Measurements from ENCODE around the gene TP53. TPM values are rescaled to one million over a fixed set of nuclear protein-coding genes. Genes with fewer than 3 reads are reported as not detected.

TP53 gene
- total and polyA plus RNA-seq, 8 donors: 50.9 to 90.4 (median 80.6) TPM

DNA sequence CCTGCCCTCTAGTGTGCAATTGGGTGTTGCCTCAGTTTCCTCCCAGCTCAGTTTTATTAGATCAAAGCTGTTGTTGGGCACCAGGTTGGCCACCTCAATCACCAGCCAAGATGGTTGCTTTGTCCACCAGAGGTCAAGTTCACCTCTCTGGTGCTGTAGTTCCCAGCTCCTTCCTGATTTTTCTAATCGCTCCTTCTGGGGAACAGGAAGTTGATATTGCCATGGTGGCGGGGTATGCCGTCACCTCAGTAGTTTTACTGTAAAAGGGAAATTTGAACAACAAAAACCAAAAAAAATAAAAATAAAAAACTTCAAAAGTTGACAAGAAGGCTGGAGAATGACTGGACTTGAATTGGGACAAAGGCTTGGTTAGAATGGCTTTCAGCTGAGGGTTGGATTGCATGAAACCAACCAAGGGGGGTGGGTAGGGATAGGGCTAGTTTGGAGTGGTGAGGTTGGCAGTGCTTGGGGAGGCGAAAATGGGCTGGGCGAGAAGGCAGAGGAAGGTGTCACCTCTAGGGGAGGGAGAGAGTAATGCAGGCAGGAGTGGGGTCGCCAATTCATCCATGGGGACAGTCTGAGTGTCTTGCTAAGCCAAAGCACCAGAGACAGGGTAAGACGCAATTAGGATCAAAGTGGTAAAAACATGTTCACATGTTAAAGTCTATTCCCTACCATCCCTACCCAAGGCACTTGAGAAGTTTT, 23.9 kb upstream of the TP53 start:
- Histone ChIP-seq H3K36me3 (no peaks in the 10 kb centered on the region), H3K27me3 (peaks cover 7 to 88% of the 10 kb centered on the region in 2 donors), H3K27ac (no peak overlapping the region), H3K4me1 (peaks cover 0 to 5% of the 10 kb centered on the region in 2 donors), H3K4me3 (no peak overlapping the region), H3K9me3 (no peaks in the 10 kb centered on the region)
- no peak for DNase-seq
- intact Hi-C loops (cut with DNase I): no loop called here
- ATAC-seq: no peak
- TF ChIP-seq, protein P1, sequence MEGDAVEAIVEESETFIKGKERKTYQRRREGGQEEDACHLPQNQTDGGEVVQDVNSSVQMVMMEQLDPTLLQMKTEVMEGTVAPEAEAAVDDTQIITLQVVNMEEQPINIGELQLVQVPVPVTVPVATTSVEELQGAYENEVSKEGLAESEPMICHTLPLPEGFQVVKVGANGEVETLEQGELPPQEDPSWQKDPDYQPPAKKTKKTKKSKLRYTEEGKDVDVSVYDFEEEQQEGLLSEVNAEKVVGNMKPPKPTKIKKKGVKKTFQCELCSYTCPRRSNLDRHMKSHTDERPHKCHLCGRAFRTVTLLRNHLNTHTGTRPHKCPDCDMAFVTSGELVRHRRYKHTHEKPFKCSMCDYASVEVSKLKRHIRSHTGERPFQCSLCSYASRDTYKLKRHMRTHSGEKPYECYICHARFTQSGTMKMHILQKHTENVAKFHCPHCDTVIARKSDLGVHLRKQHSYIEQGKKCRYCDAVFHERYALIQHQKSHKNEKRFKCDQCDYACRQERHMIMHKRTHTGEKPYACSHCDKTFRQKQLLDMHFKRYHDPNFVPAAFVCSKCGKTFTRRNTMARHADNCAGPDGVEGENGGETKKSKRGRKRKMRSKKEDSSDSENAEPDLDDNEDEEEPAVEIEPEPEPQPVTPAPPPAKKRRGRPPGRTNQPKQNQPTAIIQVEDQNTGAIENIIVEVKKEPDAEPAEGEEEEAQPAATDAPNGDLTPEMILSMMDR (IDR thresholded peaks at IDR 0.05): no peak

DNA sequence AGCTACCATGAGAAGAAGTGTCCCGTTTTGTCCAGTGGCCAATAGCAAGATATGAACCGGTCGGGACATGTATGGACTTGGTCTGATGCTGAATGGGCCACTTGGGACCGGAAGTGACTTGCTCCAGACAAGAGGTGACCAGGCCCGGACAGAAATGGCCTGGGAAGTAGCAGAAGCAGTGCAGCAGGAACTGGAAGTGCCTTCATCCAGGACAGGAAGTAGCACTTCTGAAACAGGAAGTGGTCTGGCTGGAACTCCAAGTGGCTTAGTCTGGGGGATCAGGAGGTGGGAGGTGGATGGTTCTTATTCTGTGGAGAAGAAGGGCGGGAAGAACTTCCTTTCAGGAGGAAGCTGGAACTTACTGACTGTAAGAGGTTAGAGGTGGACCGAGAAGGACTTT, 23.0 kb upstream of the TP53 start:
- TF ChIP-seq, protein P1 (IDR thresholded peaks at IDR 0.05): no peak
- H3K4me1 ChIP-seq: peaks cover 0 to 6% of the 10 kb centered on the region in 2 donors
- no peak overlapping the region for H3K4me3 ChIP-seq
- intact Hi-C loops (cut with DNase I): no loop called here
- peaks cover 16 to 88% of the 10 kb centered on the region in 2 donors for H3K27me3 ChIP-seq
- no peaks in the 10 kb centered on the region for H3K9me3 ChIP-seq
- no peaks in the 10 kb centered on the region for H3K36me3 ChIP-seq
- ATAC-seq (no peak), DNase-seq (no peak)
- no peak overlapping the region for H3K27ac ChIP-seq

DNA sequence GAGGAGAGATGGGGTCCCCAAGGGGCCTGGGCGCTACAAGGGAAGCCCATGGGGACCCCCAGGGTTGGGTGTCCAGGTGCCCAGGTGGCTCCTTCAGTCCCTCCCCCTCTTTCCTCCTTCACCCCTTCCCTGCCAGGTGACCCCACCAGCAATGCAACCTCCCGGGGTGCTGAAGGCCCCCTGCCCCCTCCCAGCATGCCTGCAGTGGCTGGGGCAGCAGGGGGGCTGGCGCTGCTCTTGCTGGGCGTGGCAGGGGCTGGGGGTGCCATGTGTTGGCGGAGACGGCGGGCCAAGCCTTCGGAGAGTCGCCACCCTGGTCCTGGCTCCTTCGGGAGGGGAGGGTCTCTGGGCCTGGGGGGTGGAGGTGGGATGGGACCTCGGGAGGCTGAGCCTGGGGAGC, 21.7 kb upstream of the TP53 start:
- no peak for DNase-seq
- Histone ChIP-seq H3K4me1 (peaks cover 5 to 18% of the 10 kb centered on the region in 2 donors), H3K27ac (no peak overlapping the region), H3K27me3 (peaks cover 19 to 88% of the 10 kb centered on the region in 2 donors), H3K9me3 (no peaks in the 10 kb centered on the region), H3K4me3 (no peak overlapping the region), H3K36me3 (no peaks in the 10 kb centered on the region)
- no peak for ATAC-seq
- intact Hi-C loops (cut with DNase I): no loop called here
- TF ChIP-seq, protein P1 (IDR thresholded peaks at IDR 0.05): no peak

DNA sequence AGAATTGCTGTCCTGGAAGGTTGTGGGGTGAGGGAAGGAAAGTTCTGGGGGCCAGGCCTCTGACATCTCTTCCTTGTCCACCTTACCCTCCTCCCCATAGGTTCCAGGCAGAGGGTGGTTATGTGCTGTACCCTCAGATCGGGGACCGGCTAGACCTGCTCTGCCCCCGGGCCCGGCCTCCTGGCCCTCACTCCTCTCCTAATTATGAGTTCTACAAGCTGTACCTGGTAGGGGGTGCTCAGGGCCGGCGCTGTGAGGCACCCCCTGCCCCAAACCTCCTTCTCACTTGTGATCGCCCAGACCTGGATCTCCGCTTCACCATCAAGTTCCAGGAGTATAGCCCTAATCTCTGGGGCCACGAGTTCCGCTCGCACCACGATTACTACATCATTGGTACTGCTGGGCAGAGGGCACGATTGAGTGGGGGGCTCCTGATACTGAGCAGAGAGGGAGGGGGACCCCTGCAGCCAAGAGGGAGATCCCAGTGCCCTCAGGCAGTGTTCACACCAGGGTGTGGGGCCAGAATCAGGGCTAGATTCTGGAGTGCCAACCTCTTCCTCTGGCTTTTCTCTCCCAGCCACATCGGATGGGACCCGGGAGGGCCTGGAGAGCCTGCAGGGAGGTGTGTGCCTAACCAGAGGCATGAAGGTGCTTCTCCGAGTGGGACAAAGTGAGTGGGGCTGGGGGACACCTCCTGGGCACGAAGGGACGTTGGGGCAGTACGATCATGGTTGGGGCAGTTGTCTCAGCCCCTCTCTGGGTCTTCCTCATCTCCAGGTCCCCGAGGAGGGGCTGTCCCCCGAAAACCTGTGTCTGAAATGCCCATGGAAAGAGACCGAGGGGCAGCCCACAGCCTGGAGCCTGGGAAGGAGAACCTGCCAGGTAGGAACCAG, 20.8 kb upstream of the TP53 start:
- H3K27me3 ChIP-seq: peaks cover 19 to 86% of the 10 kb centered on the region in 2 donors
- intact Hi-C loops (cut with DNase I): no loop called here
- H3K36me3 ChIP-seq: peaks cover 0 to 2% of the 10 kb centered on the region in 2 donors
- H3K27ac ChIP-seq: no peak overlapping the region
- no peaks in the 10 kb centered on the region for H3K9me3 ChIP-seq
- peaks cover 5 to 18% of the 10 kb centered on the region in 2 donors for H3K4me1 ChIP-seq
- H3K4me3 ChIP-seq: no peak overlapping the region
- no peak for ATAC-seq
- no peak for DNase-seq
- TF ChIP-seq, protein P1 (IDR thresholded peaks at IDR 0.05): no peak

DNA sequence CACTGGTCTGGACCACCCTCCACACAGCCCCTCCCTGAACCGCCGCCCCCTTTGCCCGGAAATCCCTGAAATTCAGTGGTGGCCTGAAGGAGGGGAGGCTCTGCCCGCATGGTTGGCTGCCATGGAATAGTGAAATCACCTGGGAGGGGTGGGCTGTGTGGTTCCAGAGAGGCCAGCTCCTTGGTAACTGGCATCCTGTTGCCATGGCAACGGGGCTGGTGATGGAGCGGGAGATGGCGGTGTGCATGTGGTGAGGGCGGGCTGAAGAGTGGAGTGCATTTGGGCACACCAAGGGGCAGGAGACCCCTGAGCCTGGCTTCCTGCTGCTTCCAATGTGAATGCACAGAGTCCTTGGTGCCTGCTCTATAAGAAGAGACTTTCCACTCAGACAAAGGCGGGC, 20.2 kb upstream of the TP53 start:
- DNase-seq (no peak), ATAC-seq (no peak)
- Histone ChIP-seq H3K27ac (no peak overlapping the region), H3K4me3 (no peak overlapping the region), H3K27me3 (peaks cover 19 to 85% of the 10 kb centered on the region in 2 donors), H3K9me3 (no peaks in the 10 kb centered on the region), H3K36me3 (peaks cover 0 to 8% of the 10 kb centered on the region in 2 donors), H3K4me1 (peaks cover 5 to 18% of the 10 kb centered on the region in 2 donors)
- TF ChIP-seq, protein P1 (IDR thresholded peaks at IDR 0.05): no peak
- intact Hi-C loops (cut with DNase I): no loop called here

Data from left lung (tissue), 10 donors.